Uterus (tissue), 2 donors: Measurements from ENCODE around the gene GAREM1.

ENCODE experiments used
- POLR2A ChIP-seq, 2 donors: fragments of 450-650 bp; IDR thresholded peaks; one replicate each; pipeline ENCODE4 v1.6.1; 2016; ENCODE audit warnings: antibody characterized with exemption in 2 of 2, mild to moderate bottlenecking in 1 of 2, moderate library complexity in 1 of 2
- TF ChIP-seq, protein P1 (sequence below), 4 experiments: fragments of 200-600 bp in 2 of 4; fragments of 450-650 bp in 2 of 4; sonication (generic) in 2 of 4; IDR thresholded peaks; one replicate each; pipeline ENCODE4 v1.5.1; 2016 to 2019; ENCODE audit warnings: antibody characterized with exemption in 4 of 4, mild to moderate bottlenecking in 2 of 4, moderate library complexity in 1 of 4

DNA sequence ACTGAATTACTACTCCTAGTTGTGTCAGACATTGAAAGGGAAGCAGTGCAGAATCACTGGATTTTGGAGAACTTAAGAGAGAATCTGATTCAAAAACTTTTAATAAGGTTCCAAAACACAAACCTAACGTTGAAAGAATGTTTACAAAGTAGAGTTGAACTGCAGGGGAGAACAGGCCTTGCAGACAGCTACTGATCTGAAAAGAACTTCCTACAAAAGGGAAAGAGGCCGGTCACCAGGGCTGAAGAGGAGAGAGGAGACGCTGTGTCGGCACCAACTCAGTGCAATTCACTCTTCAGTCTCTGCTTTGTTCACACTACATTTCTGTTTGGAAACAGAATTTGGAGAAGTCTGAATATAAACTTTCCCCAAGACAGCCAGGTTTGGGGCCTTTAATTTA is 124.0 kb downstream of the GAREM1 start:
- TF ChIP-seq, protein P1, sequence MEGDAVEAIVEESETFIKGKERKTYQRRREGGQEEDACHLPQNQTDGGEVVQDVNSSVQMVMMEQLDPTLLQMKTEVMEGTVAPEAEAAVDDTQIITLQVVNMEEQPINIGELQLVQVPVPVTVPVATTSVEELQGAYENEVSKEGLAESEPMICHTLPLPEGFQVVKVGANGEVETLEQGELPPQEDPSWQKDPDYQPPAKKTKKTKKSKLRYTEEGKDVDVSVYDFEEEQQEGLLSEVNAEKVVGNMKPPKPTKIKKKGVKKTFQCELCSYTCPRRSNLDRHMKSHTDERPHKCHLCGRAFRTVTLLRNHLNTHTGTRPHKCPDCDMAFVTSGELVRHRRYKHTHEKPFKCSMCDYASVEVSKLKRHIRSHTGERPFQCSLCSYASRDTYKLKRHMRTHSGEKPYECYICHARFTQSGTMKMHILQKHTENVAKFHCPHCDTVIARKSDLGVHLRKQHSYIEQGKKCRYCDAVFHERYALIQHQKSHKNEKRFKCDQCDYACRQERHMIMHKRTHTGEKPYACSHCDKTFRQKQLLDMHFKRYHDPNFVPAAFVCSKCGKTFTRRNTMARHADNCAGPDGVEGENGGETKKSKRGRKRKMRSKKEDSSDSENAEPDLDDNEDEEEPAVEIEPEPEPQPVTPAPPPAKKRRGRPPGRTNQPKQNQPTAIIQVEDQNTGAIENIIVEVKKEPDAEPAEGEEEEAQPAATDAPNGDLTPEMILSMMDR (IDR thresholded peaks at IDR 0.05), result no peak
- TF ChIP-seq POLR2A (IDR thresholded peaks at IDR 0.05), result no peak
